ENCODE measurements around the gene CELF3.
"Not testable (repeated sequence)": the region's sequence is repeated elsewhere in the genome, so short reads cannot be mapped to it uniquely, and the experiment has no call there.

Gene CELF3

GRCh38 chr1:151693057-151693651 is 23.4 kb downstream of the CELF3 start:
- peak; percentile 57 for DNase-seq

- DNase-seq = no peak
Measured at GRCh38 chr1:151692226-151692625, 24.4 kb downstream of the CELF3 start.

GRCh38 chr1:151689494-151689893 is 27.1 kb downstream of the CELF3 start:
- no peak for DNase-seq

- no peak for DNase-seq
Measured at GRCh38 chr1:151686561-151686960, 30.0 kb downstream of the CELF3 start.

- no peak for DNase-seq
Measured at GRCh38 chr1:151684128-151684527, 32.5 kb downstream of the CELF3 start.

- DNase-seq = not testable (repeated sequence)
Measured at GRCh38 chr1:151682901-151683300, 33.7 kb downstream of the CELF3 start.

- DNase-seq = no peak
Measured at GRCh38 chr1:151681923-151682322, 34.7 kb downstream of the CELF3 start.

GRCh38 chr1:151680826-151681225 is 35.8 kb downstream of the CELF3 start:
- no peak for DNase-seq

GRCh38 chr1:151680391-151680790 is 36.2 kb downstream of the CELF3 start:
- DNase-seq = no peak

- no peak for DNase-seq
Measured at GRCh38 chr1:151673407-151673806, 43.2 kb downstream of the CELF3 start.

GRCh38 chr1:151670036-151670675 is 46.4 kb downstream of the CELF3 start:
- DNase-seq = not testable (repeated sequence)

GRCh38 chr1:151668090-151668489 is 48.5 kb downstream of the CELF3 start:
- no peak for DNase-seq

- DNase-seq = no peak
Measured at GRCh38 chr1:151661751-151662150, 54.9 kb downstream of the CELF3 start.

- no peak for DNase-seq
Measured at GRCh38 chr1:151655371-151655770, 61.2 kb downstream of the CELF3 start.

GRCh38 chr1:151653397-151653796 is 63.2 kb downstream of the CELF3 start:
- DNase-seq = no peak

All from NCI-H510A treated with DMSO at 0.1 percent for 48 hours (cell line).